GM12891 (cell line): ENCODE measurements around the gene DECR2.

Experiments
- SPI1 ChIP-seq: IDR thresholded peaks from 2 replicates; pipeline ENCODE4 v1.6.1; 2011; ENCODE audit warnings: low read depth, low read length, control low read depth
- TAF1 ChIP-seq: IDR thresholded peaks from 2 replicates; pipeline ENCODE4 v1.6.1; 2011; ENCODE audit warnings: low read depth, low read length, control low read depth

GRCh38 chr16:379183-379960 lies 22.3 kb upstream of the DECR2 start:
- no peak for TF ChIP-seq TAF1
- TF ChIP-seq SPI1: no peak
